GM21786 (cell line): ENCODE data around the gene IFI27.
"Not testable (repeated sequence)": the region's sequence is repeated elsewhere in the genome, so short reads cannot be mapped to it uniquely, and the experiment has no call there.

Experiments
- ATAC-seq: cut with Tn5 transposase; IDR thresholded peaks from one replicate; pipeline ENCODE4 v1.9.1; 2021; ENCODE audit not compliant: unreplicated experiment

The IFI27 gene

GRCh38 chr14:94152676-94153075 lies 42.1 kb downstream of the IFI27 start:
- ATAC-seq = no peak

GRCh38 chr14:94153750-94154342 lies 43.3 kb downstream of the IFI27 start:
- no peak for ATAC-seq

DNA sequence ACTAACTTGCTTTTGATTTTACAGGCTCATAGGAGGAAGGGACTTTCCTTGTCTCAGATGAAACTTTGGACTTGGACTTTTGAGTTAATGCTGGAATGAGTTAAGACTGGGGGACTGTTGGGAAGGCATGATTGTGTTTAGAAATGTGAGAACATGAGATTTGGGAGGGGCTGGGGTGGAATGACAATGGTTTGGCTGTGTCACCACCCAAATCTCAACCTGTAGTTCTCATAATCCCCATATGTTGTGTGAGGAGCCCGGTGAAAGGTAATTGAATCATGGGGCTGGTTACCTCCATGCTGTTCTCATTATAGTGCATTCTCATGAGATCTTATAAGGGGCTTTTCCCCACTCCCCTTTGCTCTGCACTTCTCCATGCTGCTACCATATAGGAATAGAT lies 45.6 kb downstream of the IFI27 start:
- not testable (repeated sequence) for ATAC-seq

- no peak for ATAC-seq
Observed at GRCh38 chr14:94157197-94157596, 46.7 kb downstream of the IFI27 start.

DNA sequence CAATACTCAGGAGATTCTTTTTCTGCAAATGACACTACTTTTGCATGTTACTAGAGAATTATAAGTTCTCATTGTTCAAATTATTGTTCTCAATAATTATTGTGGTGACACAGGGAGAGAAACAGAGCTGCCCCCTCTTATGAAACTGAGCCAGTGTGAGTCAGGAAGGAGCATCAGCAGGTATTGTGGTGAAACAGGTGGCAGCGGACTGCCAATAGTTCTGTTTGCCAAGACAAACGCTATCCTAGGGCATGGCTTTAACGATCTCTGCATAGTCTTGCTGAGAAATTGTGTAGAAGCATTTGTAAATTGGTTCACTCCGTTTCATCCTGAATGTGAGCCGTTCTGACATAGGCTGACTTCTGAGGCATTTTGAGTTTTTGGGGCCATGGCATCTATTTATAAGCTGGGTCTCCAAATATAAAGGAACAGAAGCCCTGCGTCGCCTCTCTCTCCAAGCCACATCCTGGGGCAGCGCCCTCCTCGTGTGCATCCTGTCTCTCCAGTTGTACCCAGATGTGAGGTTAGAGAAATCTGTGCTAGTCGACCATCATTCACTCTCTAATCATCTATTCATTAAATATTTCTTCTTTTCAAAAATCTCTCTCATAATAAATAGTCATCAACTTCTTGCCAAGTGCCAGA lies 47.8 kb downstream of the IFI27 start:
- ATAC-seq = no peak

- no peak for ATAC-seq
Observed at GRCh38 chr14:94161058-94161457, 50.5 kb downstream of the IFI27 start.

DNA sequence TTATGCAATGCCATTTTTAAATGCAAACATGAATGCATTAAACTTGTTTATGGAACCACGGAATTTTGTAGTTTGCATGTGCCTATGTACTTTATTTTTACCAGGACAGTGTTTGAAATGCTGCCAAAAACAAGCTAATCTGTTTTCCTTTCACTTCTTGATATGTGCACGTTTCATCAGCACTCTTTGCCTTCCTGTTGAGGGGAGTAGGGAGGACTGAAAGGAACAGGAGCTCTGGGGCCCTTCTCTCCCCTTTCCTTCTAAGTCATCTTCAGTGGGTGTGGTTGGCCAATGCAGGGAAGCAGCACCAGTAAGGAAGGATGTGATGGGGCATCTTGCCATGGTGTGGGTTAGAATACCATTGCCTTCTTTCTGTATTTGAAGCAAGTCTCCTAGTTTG lies 51.4 kb downstream of the IFI27 start:
- no peak for ATAC-seq

GRCh38 chr14:94162466-94162865 lies 51.9 kb downstream of the IFI27 start:
- no peak for ATAC-seq

DNA sequence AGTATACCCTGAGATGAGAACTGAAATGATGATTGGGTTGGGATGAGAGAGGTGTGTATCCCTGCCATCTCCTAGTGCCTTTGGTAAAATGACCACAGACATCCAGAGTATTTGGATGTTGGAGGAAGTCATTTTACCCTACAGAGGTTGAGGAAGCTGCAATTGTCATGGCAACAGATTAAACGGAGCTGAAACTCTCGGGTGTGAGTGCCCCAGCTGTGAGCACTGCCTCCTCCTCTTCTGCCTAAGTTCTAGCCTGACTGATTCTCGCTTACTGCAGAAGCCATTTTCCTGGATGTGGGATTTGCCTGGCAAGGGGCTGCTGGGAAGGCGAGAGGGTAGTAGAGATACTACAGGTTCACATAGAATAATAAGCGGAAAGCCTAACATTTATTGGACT lies 53.3 kb downstream of the IFI27 start:
- ATAC-seq = no peak

GRCh38 chr14:94164685-94165431 lies 54.3 kb downstream of the IFI27 start:
- ATAC-seq = no peak

- ATAC-seq = no peak
Observed at GRCh38 chr14:94165744-94166143, 55.2 kb downstream of the IFI27 start.
